IgD-negative memory B cell (primary cell): Measurements from ENCODE around the gene LRP8. TPM values are rescaled to one million over a fixed set of nuclear protein-coding genes. Genes with fewer than 3 reads are reported as not detected.

ENCODE experiments used
- H3K27ac Mint-ChIP-seq, 3 donors: one replicate each; pipeline ENCODE4 v1.8.0; 2020 to 2022; ENCODE audit warnings: mild to moderate bottlenecking in 3 of 3, mixed read lengths in 3 of 3, moderate library complexity in 1 of 3
- H3K27me3 Mint-ChIP-seq: one replicate; pipeline ENCODE4 v1.8.0; 2021; ENCODE audit warnings: mixed read lengths
- H3K36me3 Mint-ChIP-seq: one replicate; pipeline ENCODE4 v1.8.0; 2020; ENCODE audit warnings: mild to moderate bottlenecking, mixed read lengths
- H3K4me1 Mint-ChIP-seq, 3 donors: one replicate each; pipeline ENCODE4 v1.8.0; 2020 to 2022; ENCODE audit warnings: mixed read lengths in 3 of 3, mild to moderate bottlenecking in 1 of 3
- H3K4me3 Mint-ChIP-seq, 4 donors: one replicate each; pipeline ENCODE4 v1.8.0; 2020 to 2022; ENCODE audit warnings: mild to moderate bottlenecking in 4 of 4, mixed read lengths in 4 of 4, moderate library complexity in 3 of 4
- H3K9me3 Mint-ChIP-seq, 3 donors: one replicate each; pipeline ENCODE4 v1.8.0; 2020 to 2021; ENCODE audit warnings: mixed read lengths in 3 of 3, mild to moderate bottlenecking in 1 of 3
- polyA plus RNA-seq: library from polyadenylated mRNA; unstranded; fragments of 300-500 nt; fragmentation: Illumina TruSeq; gene quantifications from one replicate; pipeline ENCODE4 v1.2.3, GENCODE V29; 2021

LRP8 gene
- polyA plus RNA-seq, 1 donor from 2014 or later: 0.95 TPM

DNA sequence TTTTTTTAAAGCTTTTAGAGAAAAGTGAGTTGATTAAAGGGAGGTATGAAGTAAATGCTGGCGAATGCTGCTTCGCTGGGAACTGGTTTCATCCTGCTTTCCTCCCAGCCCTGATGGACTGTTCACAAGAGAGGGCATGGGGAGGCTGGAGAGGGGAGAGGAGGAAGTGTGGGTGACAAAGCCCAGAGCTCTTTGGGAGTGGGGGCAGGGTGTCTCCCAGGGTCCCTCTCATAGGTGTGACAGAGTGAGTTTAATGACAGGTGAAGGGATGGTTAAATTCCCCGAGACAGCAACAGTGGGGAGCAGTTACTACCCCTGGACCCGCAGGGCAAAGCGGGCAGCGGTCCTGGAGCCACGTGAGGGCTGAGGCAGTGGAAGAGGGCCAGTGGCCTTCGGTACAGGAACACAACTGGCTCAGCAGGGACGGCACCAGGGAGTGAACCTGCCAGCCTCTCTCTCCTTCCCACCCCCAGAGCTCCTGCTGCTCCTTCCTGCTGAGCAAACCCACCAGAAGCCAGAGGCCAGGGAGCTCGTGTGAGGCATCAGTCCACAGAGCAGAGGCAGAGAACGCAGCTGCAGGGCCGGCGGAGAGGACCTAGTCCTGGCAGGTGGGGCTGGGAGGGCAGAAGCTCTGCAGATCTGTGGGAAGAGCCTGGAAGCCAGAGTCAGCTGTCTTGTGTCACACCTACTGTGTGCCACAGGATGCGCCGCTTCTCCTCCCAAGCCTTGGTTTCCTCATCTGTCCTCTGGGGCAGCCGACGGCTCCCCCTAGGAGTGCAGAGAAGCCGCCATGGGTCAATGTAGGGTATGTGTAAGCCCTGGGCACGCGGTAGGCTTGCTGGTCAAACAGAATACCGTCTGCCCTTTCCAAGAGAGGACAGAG, 20.9 kb upstream of the LRP8 start:
- H3K27ac Mint-ChIP-seq: no peak overlapping the region
- no peaks in the 10 kb centered on the region for H3K9me3 Mint-ChIP-seq
- H3K4me3 Mint-ChIP-seq: no peak overlapping the region
- H3K4me1 Mint-ChIP-seq: peaks cover 6 to 9% (median 8%) of the 10 kb centered on the region in 3 donors
- H3K27me3 Mint-ChIP-seq: no peaks in the 10 kb centered on the region
- no peaks in the 10 kb centered on the region for H3K36me3 Mint-ChIP-seq

DNA sequence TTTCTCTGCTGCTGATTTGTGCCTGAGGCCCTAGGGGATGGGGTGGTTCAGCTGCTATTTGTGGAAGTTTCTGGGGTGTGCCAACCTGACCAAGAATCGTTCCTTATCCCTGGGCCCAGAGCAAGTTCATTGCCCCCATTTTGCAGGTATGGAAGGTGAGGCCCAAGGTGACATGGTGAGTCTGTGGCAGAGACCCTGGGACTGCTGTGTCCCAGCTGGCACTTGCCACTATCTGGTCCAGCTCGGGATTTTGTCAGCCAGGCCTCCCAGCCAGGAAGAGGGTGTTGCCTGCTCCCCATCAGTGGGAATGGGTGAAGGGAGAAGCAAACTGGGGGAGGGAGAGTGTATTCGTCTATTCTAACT, 18.9 kb upstream of the LRP8 start:
- Mint-ChIP-seq H3K36me3 (no peaks in the 10 kb centered on the region), H3K27ac (no peak overlapping the region), H3K4me1 (peaks cover 6 to 9% (median 8%) of the 10 kb centered on the region in 3 donors), H3K9me3 (no peaks in the 10 kb centered on the region), H3K4me3 (no peak overlapping the region), H3K27me3 (no peaks in the 10 kb centered on the region)

DNA sequence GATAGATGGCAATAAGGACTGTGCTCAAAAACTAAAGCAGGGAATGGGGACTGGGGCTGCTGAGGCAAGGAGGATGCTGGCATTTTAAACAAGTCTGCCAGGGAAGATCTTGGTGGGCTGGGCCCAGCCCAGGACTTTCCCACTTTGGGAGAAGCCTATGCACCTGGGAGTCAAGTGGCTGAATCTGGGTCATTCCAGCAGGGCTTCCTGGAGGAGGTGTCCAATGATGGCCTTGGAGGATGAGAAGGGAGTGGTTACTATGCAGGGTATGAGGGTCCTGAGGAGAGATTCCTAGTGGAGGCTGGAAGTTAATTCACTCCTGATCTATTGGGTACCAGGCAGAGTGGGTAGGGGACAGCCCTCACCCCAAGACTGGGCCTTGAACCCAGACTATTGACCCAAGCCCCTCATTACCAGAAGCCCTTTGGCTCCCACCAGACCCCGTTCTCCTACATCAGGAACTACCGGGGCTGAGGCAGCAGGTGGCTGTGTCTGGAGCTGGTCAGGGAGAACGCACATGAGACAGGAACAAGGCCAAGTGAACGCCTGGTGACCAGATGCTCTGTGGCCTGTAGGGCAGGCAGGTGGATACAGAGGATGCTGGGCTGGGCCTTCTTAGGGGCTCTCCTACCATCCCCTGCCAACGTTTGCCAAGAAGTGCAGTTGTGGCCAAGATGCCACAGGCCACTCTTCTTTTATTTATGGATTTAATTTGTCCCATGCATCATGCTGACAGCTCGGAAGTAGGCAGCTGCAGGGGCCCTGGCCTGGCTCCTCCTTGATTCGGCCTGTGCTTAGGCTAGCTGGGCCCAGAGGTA, 18.3 kb upstream of the LRP8 start:
- H3K9me3 Mint-ChIP-seq: no peaks in the 10 kb centered on the region
- no peaks in the 10 kb centered on the region for H3K36me3 Mint-ChIP-seq
- peaks cover 6 to 9% (median 8%) of the 10 kb centered on the region in 3 donors for H3K4me1 Mint-ChIP-seq
- peak overlapping the region in 1 of 3 donors; percentile 84 for H3K27ac Mint-ChIP-seq
- no peaks in the 10 kb centered on the region for H3K27me3 Mint-ChIP-seq
- peak overlapping the region in 1 of 4 donors; percentile 24 for H3K4me3 Mint-ChIP-seq

DNA sequence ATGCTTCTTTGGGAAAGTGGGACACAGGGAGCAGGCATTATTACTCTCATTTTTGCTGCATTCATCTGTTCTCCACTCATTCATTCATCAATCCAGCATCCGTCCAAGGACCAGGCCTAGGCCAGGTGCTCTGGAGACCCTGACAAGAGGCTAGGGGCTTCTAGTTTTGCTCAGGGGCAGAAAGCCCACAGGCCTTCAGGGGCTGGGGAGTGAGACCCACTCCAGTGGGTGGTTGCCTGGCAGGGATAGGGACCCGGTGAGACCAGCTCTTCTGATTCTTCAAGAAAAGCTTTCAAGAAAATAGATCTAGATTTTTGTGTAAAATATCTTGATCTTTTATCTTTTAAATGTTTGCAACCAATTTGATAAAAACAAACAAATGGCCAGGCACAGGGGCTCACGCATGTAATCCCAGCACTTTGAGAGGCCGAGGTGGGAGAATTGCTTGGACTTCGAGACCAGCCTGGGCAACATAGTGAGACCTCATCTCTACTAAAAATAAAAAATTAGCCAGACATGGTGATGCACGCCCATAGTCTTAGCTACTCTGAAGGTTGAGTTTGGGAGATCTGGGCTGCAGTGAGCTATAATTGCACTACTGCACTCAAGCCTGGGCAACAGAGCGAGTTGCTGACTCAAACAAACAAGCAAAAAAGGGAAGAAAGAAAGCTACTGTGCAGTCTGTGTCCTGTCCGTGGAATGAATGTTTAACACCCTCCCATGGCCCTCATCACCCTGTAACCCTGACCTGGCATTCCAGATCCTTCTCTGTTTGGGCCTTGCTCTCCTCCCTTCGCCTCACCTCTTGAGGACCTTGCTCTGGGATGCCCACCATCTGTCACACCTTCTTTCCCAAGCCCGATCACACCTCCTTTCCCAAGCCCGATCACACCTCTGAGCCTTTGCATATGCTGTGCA, 17.3 kb upstream of the LRP8 start:
- H3K27ac Mint-ChIP-seq: peak overlapping the region in 1 of 3 donors; percentile 84

DNA sequence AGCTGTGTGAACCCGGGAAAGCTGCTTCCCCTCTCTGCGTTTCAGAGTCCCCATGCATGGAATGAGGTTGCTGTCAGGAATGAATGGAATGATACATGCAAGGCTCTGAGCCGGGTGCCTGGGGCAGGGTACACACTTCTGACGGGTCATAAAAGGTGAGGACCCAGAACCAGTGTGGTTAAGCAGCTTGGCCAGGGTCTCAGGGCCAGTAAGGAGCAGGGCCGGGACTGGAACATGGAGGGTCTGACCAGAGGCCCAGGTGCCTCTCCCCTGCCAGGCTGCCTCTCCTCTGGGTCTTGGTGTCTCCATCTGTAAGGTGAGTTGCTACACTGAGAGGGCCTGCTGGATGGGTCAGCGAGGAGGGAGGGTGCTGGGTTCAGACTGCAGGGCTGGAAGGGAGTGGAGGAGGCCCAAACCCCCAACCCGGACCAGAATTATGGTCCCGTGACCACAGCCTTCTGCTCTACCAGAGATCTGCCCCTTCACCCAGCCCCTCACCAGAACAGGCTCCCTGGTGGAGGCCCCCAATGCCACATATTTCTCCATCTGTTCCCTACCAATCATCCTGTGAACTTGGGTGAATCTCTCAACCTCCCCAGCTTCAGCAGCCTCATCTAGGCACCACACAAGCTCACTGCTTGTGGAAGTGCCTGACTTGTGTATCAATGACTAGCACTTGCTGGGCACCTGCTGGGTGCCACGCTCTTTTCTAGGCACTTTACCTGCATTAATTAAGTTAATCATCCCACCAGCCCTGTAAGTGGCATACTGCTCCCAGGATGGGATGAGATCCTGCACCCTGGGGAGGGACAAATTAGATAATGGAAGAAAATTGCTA, 16.2 kb upstream of the LRP8 start:
- Mint-ChIP-seq H3K4me3 (no peak overlapping the region), H3K27me3 (no peaks in the 10 kb centered on the region), H3K9me3 (no peaks in the 10 kb centered on the region), H3K27ac (no peak overlapping the region), H3K36me3 (no peaks in the 10 kb centered on the region), H3K4me1 (peaks cover 6 to 9% (median 8%) of the 10 kb centered on the region in 3 donors)

More for the DNA sequence above, 17.3 kb upstream of the LRP8 start:
- Mint-ChIP-seq H3K4me3 (peak overlapping the region in 1 of 4 donors; percentile 78), H3K4me1 (peaks cover 6 to 9% (median 8%) of the 10 kb centered on the region in 3 donors), H3K9me3 (no peaks in the 10 kb centered on the region), H3K36me3 (no peaks in the 10 kb centered on the region), H3K27me3 (no peaks in the 10 kb centered on the region)

DNA sequence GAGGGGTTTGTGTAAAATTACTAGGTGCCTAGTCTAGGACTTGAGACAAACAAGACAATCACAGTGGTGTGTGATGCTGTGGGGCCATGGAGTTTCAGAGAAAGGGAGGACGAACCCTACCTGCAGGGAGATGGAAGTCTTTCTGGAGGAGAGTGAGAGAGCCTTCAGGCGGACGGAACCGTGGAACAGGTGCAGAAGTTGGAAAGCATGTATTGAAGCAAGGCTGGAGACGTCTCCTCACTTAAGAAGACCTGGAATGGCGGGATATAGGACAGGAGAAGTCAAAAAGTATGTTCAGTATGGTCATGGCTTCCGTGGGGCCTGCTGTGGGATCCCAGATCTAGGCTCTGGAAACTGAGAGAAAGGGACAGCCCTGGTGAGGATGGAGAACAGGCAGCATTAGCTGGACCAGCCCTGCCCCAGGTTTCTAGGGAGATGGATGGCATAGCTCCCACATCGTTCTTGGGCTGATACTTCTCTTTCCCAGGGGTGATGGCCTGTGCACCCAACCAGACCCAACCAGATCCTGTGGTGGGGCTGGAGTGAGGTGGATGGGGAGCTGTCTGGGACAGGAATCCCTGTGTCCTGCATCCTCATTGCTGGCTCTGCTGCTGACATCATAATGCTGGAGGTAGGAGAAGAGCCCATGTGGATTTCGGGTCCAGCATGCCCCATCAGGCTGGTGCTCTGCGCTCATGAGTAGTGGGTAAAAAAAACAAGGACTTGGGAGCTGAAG, 15.0 kb upstream of the LRP8 start:
- Mint-ChIP-seq H3K36me3 (no peaks in the 10 kb centered on the region), H3K9me3 (no peaks in the 10 kb centered on the region), H3K4me3 (no peak overlapping the region), H3K4me1 (peaks cover 6 to 9% (median 8%) of the 10 kb centered on the region in 3 donors), H3K27ac (no peak overlapping the region), H3K27me3 (no peaks in the 10 kb centered on the region)

DNA sequence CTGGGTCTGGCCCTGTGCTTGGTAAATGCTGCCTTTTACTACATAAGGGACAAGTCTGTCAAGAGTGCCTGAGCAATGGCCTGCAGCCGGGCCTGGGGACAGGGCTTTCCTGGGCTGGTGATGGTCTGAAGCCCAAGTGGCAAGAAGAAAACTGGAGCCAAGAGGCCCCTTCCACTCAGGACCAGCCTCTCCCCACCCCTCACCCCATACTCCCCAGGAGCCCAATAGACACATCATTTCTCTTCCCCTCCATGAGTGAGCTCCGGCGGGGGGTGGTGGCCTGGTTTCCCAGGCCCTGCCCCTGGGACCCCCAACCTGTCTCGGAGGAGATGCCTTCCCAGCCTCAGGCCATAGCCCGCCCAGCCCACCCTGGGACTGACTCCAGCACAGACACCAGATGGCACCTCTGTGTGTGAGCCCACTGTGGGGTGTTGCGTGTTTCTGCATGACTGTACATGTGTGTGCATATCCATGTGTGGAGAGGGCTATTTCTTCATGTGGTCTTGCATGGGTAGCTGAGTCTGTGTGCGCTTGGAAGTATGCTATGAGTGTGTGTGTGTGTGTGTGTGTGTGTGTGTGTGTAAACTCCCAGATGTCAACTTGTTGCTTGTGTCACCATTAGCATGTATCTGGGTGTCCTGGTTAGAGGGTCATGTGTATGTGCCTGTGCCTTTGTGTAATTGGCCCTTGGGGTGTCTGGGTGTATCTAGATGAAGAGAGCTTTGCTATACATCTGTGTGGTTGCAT, 14.3 kb upstream of the LRP8 start:
- peaks cover 6 to 9% (median 8%) of the 10 kb centered on the region in 3 donors for H3K4me1 Mint-ChIP-seq
- H3K36me3 Mint-ChIP-seq: no peaks in the 10 kb centered on the region
- no peak overlapping the region for H3K27ac Mint-ChIP-seq

DNA sequence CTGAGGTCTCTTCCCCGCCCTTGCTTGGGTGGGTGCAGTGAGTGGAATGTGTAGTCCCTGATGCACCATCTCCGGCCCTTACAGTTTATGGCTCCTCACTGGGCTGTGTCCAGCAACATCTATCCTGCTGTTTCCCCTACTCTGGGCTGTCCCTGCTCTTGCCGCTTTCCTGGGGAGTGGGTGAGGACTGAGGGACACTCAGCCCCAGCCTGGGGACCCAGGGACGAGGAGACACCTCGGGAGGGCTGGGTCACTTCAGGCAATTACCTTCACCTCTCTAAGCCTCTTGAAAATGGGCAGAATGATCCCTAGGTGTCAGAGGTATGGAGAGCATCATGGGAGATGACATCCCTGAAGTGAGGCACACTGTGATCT, 13.6 kb upstream of the LRP8 start:
- Mint-ChIP-seq H3K27me3 (no peaks in the 10 kb centered on the region), H3K27ac (no peak overlapping the region), H3K4me3 (no peak overlapping the region), H3K36me3 (no peaks in the 10 kb centered on the region), H3K9me3 (no peaks in the 10 kb centered on the region), H3K4me1 (peaks cover 6 to 9% (median 8%) of the 10 kb centered on the region in 3 donors)

More for the DNA sequence above, 14.3 kb upstream of the LRP8 start:
- Mint-ChIP-seq H3K4me3 (no peak overlapping the region), H3K27me3 (no peaks in the 10 kb centered on the region), H3K9me3 (no peaks in the 10 kb centered on the region)

DNA sequence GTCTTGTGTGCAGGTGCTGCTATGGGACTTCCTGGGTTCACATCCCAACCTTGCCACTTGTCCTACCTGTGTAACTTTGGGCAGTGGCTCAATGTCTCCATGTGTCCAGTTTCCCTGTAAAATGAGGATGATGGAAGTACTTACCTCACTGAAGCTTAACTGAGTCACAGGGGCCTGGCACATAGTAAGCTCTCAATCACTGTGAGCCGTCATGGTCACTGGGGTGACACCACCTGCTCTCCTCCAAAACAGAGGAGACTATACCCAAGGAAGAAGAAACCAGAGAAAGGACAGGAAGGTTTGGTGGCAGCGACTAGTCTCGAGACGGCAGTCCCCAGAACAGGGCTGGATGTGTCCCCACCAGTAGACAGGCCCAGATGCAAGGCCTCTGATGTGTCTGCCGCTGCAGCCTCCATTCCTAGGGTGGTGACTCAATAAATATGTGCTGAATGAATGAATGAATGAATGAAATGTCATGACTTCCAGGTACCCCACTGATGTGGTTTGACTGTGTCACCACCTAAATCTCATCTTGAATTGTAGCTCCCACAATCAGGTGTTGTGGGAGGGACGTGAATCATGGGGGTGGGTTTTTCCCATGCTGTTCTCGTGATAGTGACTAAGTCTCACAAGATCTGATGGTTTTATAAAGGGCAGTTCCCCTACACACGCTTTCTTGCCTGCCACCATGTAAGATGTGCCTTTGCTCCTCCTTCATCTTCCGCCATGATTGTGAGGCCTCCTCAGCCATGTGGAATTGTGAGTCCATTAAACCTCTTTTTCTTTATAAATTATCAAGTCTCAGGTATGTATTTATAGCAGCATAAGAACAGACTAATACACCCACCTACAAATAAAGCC, 13.0 kb upstream of the LRP8 start:
- Mint-ChIP-seq H3K4me3 (no peak overlapping the region), H3K27ac (peak overlapping the region in 1 of 3 donors; percentile 29), H3K36me3 (no peaks in the 10 kb centered on the region), H3K27me3 (no peaks in the 10 kb centered on the region), H3K9me3 (no peaks in the 10 kb centered on the region), H3K4me1 (peaks cover 6 to 10% (median 7%) of the 10 kb centered on the region in 3 donors)

DNA sequence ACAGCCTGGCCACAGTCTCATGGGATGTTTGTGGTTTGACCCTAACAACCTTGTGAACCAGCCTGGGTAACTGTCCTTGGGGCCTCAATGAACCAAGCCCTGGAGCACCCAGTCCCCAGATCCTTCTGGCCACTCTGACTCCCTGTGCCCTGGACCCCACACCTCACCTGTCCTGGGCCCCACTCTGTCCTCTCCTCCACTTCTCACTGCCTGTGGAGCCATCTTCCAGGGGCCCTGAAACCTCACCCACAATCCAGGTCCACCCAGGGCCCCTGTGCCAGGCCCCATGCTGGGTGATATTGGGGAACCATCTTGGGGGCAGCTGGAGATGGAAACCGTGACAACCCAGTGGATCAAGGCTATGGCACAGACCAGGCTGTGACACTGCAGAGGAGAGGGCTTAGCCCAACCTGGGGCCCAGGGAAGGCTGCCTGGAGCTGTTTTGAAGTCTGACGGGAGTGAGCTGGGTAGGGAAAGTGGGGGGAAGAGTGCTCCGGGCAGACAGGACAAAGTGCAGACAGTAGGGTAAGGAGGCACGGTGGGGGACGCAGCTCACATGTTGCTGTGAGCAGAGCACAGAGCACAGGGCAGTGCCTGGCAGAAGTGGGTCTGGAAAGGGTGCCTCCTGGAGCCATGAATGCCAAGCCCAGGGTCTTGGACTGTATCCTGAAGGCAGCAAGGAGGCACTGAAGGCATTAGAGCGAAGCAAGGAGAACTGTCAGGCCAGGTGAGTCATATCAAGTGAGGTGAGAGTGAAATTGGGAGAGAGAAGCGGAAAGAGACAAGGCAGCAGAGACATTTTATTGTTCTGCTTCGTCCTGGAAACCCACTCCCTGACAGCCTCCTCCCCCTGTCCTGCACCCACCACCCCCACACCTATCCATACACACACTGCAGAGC, 12.1 kb upstream of the LRP8 start:
- Mint-ChIP-seq H3K27me3 (no peaks in the 10 kb centered on the region), H3K27ac (no peak overlapping the region), H3K4me1 (peaks cover 4 to 10% (median 4%) of the 10 kb centered on the region in 3 donors), H3K4me3 (peak overlapping the region in 1 of 4 donors; percentile 72), H3K36me3 (no peaks in the 10 kb centered on the region), H3K9me3 (no peaks in the 10 kb centered on the region)

DNA sequence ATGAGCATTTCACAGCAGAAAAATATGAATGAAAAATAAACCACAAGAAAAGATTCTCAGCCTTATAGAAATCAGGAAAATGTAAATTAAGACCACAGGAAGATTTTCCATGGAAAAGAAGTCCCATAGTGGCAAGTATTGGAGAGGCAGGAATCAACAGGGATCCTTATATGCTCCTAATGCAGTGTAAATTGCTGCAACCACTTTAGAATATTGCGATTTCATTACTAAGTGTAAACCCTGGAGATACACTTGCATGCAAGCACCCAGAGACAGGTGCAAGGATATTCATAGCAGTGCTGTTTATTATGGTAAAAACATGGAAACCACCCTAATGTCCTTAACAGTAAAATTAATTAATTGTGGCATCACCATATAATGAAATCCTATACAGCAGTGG, 10.6 kb upstream of the LRP8 start:
- Mint-ChIP-seq H3K27me3 (no peaks in the 10 kb centered on the region), H3K27ac (no peak overlapping the region), H3K36me3 (no peaks in the 10 kb centered on the region), H3K4me1 (peaks cover 10 to 14% (median 10%) of the 10 kb centered on the region in 3 donors), H3K4me3 (no peak overlapping the region), H3K9me3 (no peaks in the 10 kb centered on the region)
